BE2C (cell line): ENCODE results near the gene CD8B.

Experiments used
- DNase-seq: peaks from one replicate; pipeline ENCODE4 v3.0.0-alpha.2; 2020
- H3K27me3 ChIP-seq: fragments of 250-450 bp; sonication (Bioruptor Pico); 2 replicates; pipeline ENCODE4 v1.5.1; 2020; ENCODE audit warnings: mild to moderate bottlenecking
- H3K36me3 ChIP-seq: fragments of 250-450 bp; sonication (Bioruptor Pico); 2 replicates; pipeline ENCODE4 v1.5.1; 2020; ENCODE audit warnings: mild to moderate bottlenecking
- H3K4me1 ChIP-seq: fragments of 250-450 bp; sonication (Bioruptor Pico); 2 replicates; pipeline ENCODE4 v1.5.1; 2020
- H3K4me3 ChIP-seq: 2 replicates; pipeline ENCODE4 v1.5.1; 2011; ENCODE audit warnings: low read depth, low read length
- H3K9me3 ChIP-seq: fragments of 250-450 bp; sonication (Bioruptor Pico); 2 replicates; pipeline ENCODE4 v1.5.1; 2020
- TF ChIP-seq, protein P1 (sequence below): IDR thresholded peaks from 2 replicates; pipeline ENCODE4 v1.5.1; 2012; ENCODE audit warnings: mild to moderate bottlenecking, low read depth, low read length

Gene CD8B

DNA sequence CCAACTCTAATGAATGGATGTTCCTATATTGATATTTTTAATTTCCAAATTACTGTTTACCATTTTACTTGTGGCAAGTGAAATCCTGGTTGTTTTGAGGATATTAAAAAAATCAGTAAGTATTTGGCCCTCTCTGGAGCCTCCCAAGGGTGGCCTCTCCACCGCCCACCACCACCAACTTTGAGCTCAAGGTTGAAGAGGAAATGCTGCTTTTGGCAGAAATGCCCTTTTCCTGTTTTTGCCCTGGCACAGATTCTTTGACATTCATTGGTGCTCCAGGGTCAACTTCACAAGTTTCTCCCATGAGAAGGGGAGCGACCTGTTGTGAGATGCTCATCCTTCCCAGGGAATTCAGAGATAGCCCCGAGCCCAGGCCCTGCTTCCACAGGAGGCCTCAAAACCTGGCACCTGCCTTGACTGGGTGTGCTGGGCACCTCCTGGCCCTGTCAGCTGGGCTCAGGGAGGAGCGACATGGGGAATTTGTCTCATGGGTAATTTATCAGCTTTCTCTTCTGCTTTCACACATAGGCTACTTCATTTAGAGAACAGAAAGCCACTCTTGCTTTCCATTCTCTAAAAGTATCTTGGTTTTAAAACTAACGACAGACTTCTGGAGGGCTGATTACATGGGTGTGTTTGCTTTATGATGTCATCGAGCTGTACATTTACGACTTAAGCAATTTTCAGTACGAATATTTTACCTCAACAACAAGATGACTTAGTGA lies 77.9 kb downstream of the CD8B start:
- TF ChIP-seq, protein P1, sequence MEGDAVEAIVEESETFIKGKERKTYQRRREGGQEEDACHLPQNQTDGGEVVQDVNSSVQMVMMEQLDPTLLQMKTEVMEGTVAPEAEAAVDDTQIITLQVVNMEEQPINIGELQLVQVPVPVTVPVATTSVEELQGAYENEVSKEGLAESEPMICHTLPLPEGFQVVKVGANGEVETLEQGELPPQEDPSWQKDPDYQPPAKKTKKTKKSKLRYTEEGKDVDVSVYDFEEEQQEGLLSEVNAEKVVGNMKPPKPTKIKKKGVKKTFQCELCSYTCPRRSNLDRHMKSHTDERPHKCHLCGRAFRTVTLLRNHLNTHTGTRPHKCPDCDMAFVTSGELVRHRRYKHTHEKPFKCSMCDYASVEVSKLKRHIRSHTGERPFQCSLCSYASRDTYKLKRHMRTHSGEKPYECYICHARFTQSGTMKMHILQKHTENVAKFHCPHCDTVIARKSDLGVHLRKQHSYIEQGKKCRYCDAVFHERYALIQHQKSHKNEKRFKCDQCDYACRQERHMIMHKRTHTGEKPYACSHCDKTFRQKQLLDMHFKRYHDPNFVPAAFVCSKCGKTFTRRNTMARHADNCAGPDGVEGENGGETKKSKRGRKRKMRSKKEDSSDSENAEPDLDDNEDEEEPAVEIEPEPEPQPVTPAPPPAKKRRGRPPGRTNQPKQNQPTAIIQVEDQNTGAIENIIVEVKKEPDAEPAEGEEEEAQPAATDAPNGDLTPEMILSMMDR, result no peak
- Histone ChIP-seq H3K36me3 (no peaks in the 10 kb centered on the region), H3K9me3 (no peaks in the 10 kb centered on the region), H3K27me3 (peaks cover 2% of the 10 kb centered on the region), H3K4me1 (no peaks in the 10 kb centered on the region), H3K4me3 (no peak overlapping the region)
- DNase-seq, result no peak

DNA sequence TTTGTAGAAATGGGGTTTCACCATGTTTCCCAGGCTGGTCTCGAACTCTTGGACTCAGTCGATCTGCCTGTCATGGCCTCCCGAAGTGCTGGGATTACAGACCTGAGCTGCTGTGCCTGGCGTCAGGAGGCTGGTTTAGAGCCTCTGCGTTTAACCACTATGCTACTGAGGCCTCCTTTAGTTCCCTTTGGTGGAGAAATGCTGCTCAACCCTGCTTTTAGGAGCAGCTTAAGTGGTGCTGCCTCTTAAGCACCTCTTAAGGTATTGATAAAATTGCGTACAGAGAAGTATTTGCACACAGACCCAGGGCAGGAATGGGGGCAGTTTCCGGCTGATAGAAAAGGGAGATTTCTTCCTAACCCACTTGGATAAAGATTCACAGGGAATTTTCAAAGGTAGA lies 78.9 kb downstream of the CD8B start:
- DNase-seq, result no peak
- Histone ChIP-seq H3K36me3 (no peaks in the 10 kb centered on the region), H3K4me1 (no peaks in the 10 kb centered on the region), H3K27me3 (no peaks in the 10 kb centered on the region), H3K4me3 (no peak overlapping the region), H3K9me3 (no peaks in the 10 kb centered on the region)
- TF ChIP-seq, protein P1, result no peak

DNA sequence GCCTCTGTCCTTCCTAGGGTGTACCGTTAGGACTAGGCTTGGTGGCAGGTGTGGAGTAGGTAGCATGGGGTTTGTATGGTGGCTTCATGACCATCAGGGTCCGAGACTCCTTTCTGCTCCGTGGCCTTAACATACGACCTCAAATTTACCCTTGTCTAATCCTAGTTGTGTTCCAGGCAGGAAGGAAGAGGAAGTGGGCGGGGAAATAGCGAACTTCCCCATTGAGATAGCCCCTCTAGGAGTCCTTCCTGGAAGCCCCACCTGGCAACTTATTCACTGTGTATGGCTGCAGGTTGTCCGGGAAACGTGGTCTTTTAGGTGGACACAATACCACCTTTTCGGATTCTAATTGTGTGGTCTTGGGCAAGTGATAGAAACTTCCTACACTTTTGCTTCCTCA lies 80.3 kb downstream of the CD8B start:
- H3K27me3 ChIP-seq, result no peaks in the 10 kb centered on the region
- H3K36me3 ChIP-seq, result no peaks in the 10 kb centered on the region
- no peak overlapping the region for H3K4me3 ChIP-seq
- no peak for DNase-seq
- H3K4me1 ChIP-seq, result no peaks in the 10 kb centered on the region
- TF ChIP-seq, protein P1, result no peak
- no peaks in the 10 kb centered on the region for H3K9me3 ChIP-seq

DNA sequence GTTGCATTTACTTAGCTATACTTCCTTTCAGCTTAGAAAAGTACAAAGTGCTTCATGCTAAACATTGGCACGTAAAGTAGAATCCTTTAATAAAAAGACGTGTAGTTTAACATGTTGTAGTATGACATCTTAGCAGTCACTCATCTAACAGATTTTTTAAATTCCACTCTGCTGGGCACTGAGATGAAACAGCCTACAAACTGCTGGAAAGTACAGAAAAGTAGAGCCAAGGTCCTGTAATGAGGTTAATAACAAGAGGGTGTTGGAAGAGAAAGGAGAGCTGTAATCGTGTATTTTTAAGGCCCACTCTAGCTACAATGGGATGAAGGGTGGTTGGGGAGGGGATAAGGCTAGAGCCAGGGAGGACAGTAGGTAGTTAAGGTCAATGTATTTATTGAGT lies 81.7 kb downstream of the CD8B start:
- no peaks in the 10 kb centered on the region for H3K27me3 ChIP-seq
- no peaks in the 10 kb centered on the region for H3K36me3 ChIP-seq
- no peaks in the 10 kb centered on the region for H3K4me1 ChIP-seq
- H3K4me3 ChIP-seq, result no peak overlapping the region
- H3K9me3 ChIP-seq, result no peaks in the 10 kb centered on the region
- TF ChIP-seq, protein P1, result no peak
- no peak for DNase-seq

DNA sequence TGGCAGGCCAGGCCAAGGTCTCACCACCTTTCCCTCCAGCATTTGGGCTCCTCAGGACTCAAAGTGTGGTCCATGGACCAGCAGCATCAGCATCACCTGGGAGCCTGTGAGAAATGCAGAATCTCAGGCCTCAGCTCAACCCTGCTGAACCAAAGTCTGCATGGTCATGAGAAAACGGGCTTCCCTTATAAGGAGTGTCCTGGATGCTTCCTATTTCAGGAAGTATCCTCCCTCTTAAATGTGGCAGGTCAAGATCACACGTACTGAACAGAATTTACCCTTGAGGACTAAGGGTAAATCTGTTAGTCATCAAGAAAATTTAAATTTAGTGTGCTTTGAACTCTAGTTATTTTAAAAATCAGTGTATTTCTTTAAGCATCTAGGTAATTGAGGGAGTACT lies 82.7 kb downstream of the CD8B start:
- Histone ChIP-seq H3K27me3 (no peaks in the 10 kb centered on the region), H3K36me3 (no peaks in the 10 kb centered on the region), H3K4me3 (no peak overlapping the region), H3K9me3 (no peaks in the 10 kb centered on the region), H3K4me1 (no peaks in the 10 kb centered on the region)
- no peak for DNase-seq
- TF ChIP-seq, protein P1, result no peak

DNA sequence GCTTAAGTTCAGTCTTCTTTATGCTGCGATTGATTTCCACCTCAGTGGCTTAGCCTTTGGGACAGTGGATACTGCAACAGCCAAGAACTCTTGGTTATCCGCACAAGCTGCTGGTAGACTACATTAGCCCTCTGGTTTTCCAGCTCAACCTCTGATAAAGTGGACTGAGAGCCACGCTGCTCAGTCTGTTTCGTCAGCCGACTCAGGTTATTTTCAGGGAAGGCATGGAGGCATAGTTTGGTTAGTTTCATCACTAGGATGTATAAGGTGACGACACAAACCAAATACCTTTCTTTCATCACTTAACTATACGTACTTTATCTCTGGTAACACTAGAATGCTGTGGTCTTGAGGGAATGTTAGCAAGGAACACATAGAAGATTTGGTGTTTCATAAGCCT lies 85.2 kb downstream of the CD8B start:
- TF ChIP-seq, protein P1, result no peak
- Histone ChIP-seq H3K27me3 (no peaks in the 10 kb centered on the region), H3K4me3 (no peak overlapping the region), H3K36me3 (no peaks in the 10 kb centered on the region), H3K4me1 (no peaks in the 10 kb centered on the region), H3K9me3 (no peaks in the 10 kb centered on the region)
- DNase-seq, result no peak
